Upper lobe of left lung (tissue), 6 donors: ENCODE data around the gene OXNAD1. TPM values are rescaled to one million over a fixed set of nuclear protein-coding genes. Genes with fewer than 3 reads are reported as not detected.
A peak's percentile ranks its signal among the peaks of the same experiment; 100 is the strongest.

ENCODE experiments used
- ATAC-seq, 2 donors: fragments of 200-7000 bp; cut with Tn5 transposase; one replicate each; pipeline ENCODE4 v1.9.1; 2022; ENCODE audit warnings: mild to moderate bottlenecking in 2 of 2, moderate library complexity in 2 of 2; ENCODE audit not compliant: low FRiP score in 2 of 2
- DNase-seq, 2 donors: peaks; one replicate each; pipeline ENCODE4 v3.0.0-alpha.2; 2019 to 2020
- H3K27ac ChIP-seq, 4 donors: fragments of 200-600 bp; sonication (generic); one replicate each; pipeline ENCODE4 v1.5.1; 2016 to 2019
- H3K27me3 ChIP-seq, 4 donors: fragments of 200-600 bp; sonication (generic); one replicate each; pipeline ENCODE4 v1.5.1; 2017 to 2019
- H3K36me3 ChIP-seq, 4 donors: fragments of 200-600 bp; sonication (generic); one replicate each; pipeline ENCODE4 v1.5.1; 2016 to 2019
- H3K4me1 ChIP-seq, 4 donors: fragments of 200-600 bp; sonication (generic); one replicate each; pipeline ENCODE4 v1.5.1; 2018 to 2019
- H3K4me3 ChIP-seq, 4 donors: fragments of 200-600 bp; sonication (generic); one replicate each; pipeline ENCODE4 v1.5.1; 2017 to 2019; ENCODE audit warnings: mild to moderate bottlenecking in 2 of 4, moderate library complexity in 1 of 4
- H3K9me3 ChIP-seq, 4 donors: fragments of 200-600 bp; sonication (generic); one replicate each; pipeline ENCODE4 v1.5.1; 2018 to 2019
- EP300 ChIP-seq, 4 donors: sonication (generic); formaldehyde crosslinking; IDR thresholded peaks; one replicate each; pipeline ENCODE4 v1.5.1; 2017; ENCODE audit warnings: antibody characterized with exemption in 4 of 4, control low read depth in 2 of 4
- POLR2A ChIP-seq, 4 donors: fragments of 450-650 bp; IDR thresholded peaks; one replicate each; pipeline ENCODE4 v1.5.1; 2016 to 2017; ENCODE audit warnings: antibody characterized with exemption in 4 of 4, mild to moderate bottlenecking in 2 of 4
- POLR2AphosphoS5 ChIP-seq, 2 donors: sonication (generic); formaldehyde crosslinking; IDR thresholded peaks; one replicate each; pipeline ENCODE4 v1.5.1; 2017; ENCODE audit warnings: antibody characterized with exemption in 2 of 2
- WGBS, 2 donors: methylation state at CpG; one replicate each; pipeline ENCODE4 v1.1.5; 2017 to 2018; 5-methylcytosine and 5-hydroxymethylcytosine counted together
- total RNA-seq, 6 donors: library from RNA; depleted of rRNA in 4 of 6; stranded (reverse); fragments of >200 nt in 4 of 6; gene quantifications; one replicate each; pipeline versions ENCODE4 v1.1.0 to v1.2.1, GENCODE V29; 2016 to 2021
- TF ChIP-seq, protein P1 (sequence below), 6 experiments: fragments of 450-650 bp in 4 of 6; fragments of 200-600 bp in 2 of 6; sonication (generic) in 2 of 6; IDR thresholded peaks; one replicate each; pipeline ENCODE4 v1.5.1; 2016 to 2019; ENCODE audit warnings: antibody characterized with exemption in 6 of 6
- donor health status: DM: no; HTN: no; CAD: no; lungs with moderate emphysema.
- donor health status: DM: no; HTN: yes; CAD: no; lungs with severe emphysema.

The OXNAD1 gene
- total RNA-seq, 6 donors from 2014 or later, result 7.2 to 20.9 (median 11.0) TPM

- Histone ChIP-seq H3K4me1 (peaks cover 7 to 27% (median 10%) of the 10 kb centered on the region in 4 donors), H3K36me3 (no peaks in the 10 kb centered on the region), H3K4me3 (no peak overlapping the region), H3K27ac (no peak overlapping the region), H3K27me3 (no peaks in the 10 kb centered on the region), H3K9me3 (no peaks in the 10 kb centered on the region)
- ATAC-seq (no peak), DNase-seq (no peak)
- TF ChIP-seq POLR2AphosphoS5 (IDR thresholded peaks at IDR 0.05) (peak; percentile 46 to 63), EP300 (IDR thresholded peaks at IDR 0.05) (peak in 1 of 4 donors; percentile 3)
- TF ChIP-seq, protein P1, sequence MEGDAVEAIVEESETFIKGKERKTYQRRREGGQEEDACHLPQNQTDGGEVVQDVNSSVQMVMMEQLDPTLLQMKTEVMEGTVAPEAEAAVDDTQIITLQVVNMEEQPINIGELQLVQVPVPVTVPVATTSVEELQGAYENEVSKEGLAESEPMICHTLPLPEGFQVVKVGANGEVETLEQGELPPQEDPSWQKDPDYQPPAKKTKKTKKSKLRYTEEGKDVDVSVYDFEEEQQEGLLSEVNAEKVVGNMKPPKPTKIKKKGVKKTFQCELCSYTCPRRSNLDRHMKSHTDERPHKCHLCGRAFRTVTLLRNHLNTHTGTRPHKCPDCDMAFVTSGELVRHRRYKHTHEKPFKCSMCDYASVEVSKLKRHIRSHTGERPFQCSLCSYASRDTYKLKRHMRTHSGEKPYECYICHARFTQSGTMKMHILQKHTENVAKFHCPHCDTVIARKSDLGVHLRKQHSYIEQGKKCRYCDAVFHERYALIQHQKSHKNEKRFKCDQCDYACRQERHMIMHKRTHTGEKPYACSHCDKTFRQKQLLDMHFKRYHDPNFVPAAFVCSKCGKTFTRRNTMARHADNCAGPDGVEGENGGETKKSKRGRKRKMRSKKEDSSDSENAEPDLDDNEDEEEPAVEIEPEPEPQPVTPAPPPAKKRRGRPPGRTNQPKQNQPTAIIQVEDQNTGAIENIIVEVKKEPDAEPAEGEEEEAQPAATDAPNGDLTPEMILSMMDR (IDR thresholded peaks at IDR 0.05), result no peak
- 50 to 52% methylated on average over 9 of the region's 9 CpGs for WGBS, 2 donors
Measured at GRCh38 chr3:16243706-16244490, 21.1 kb upstream of the OXNAD1 start.

DNA sequence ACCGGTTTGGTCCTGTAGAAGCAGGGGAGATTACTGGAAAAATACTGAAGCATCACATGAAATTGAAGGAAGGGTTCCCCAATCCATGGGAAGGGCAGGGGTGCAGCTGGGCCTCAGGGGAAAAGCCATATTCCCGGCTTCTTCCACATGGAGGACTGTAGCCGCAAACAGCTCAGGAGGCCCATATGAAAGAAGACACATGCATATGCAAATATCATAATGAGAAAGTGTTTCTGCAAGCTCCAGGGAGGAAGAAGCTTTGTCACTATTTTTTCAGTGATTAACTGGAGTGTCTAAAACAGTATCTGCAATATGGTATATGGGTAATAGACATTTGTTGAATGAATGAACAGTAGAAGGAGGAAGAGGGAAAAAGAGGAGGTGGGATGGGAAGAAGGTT, 19.4 kb upstream of the OXNAD1 start:
- ATAC-seq (no peak), DNase-seq (no peak)
- Histone ChIP-seq H3K27ac (no peak overlapping the region), H3K27me3 (no peaks in the 10 kb centered on the region), H3K9me3 (no peaks in the 10 kb centered on the region), H3K36me3 (no peaks in the 10 kb centered on the region), H3K4me3 (no peak overlapping the region), H3K4me1 (peaks cover 4 to 19% (median 7%) of the 10 kb centered on the region in 4 donors)
- WGBS, 2 donors, result 91 to 98% methylated on average over 3 of the region's 3 CpGs
- TF ChIP-seq EP300 (IDR thresholded peaks at IDR 0.05) (no peak), POLR2AphosphoS5 (IDR thresholded peaks at IDR 0.05) (no peak), POLR2A (IDR thresholded peaks at IDR 0.05) (no peak)
- TF ChIP-seq, protein P1 (IDR thresholded peaks at IDR 0.05), result no peak

- WGBS, 2 donors, result 23 to 31% methylated on average over 15 to 17 of the region's 17 CpGs
- DNase-seq (peak in 1 of 2 donors; percentile 83), ATAC-seq (peak; percentile 85 to 90)
- no peaks in the 10 kb centered on the region for H3K9me3 ChIP-seq
- H3K4me3 ChIP-seq, result no peak overlapping the region
- H3K4me1 ChIP-seq, result peaks cover 4 to 17% (median 7%) of the 10 kb centered on the region in 4 donors
- no peaks in the 10 kb centered on the region for H3K27me3 ChIP-seq
- no peaks in the 10 kb centered on the region for H3K36me3 ChIP-seq
- H3K27ac ChIP-seq, result no peak overlapping the region
- TF ChIP-seq, protein P1 (IDR thresholded peaks at IDR 0.05), result peak; percentile 80 to 90 (median 84)
- no peak for TF ChIP-seq POLR2A (IDR thresholded peaks at IDR 0.05)
- TF ChIP-seq EP300 (IDR thresholded peaks at IDR 0.05), result no peak
- peak in 1 of 2 donors; percentile 29 for TF ChIP-seq POLR2AphosphoS5 (IDR thresholded peaks at IDR 0.05)
Measured at GRCh38 chr3:16247282-16248061, 17.5 kb upstream of the OXNAD1 start.

- Histone ChIP-seq H3K9me3 (no peaks in the 10 kb centered on the region), H3K4me3 (no peak overlapping the region), H3K27me3 (no peaks in the 10 kb centered on the region), H3K36me3 (no peaks in the 10 kb centered on the region), H3K27ac (no peak overlapping the region), H3K4me1 (peaks cover 8 to 24% (median 12%) of the 10 kb centered on the region in 4 donors)
- TF ChIP-seq EP300 (IDR thresholded peaks at IDR 0.05) (no peak), POLR2A (IDR thresholded peaks at IDR 0.05) (no peak), POLR2AphosphoS5 (IDR thresholded peaks at IDR 0.05) (no peak)
- TF ChIP-seq, protein P1 (IDR thresholded peaks at IDR 0.05), result no peak
- WGBS, 2 donors, result 83 to 88% methylated on average over 3 to 5 of the region's 5 CpGs
- no peak for DNase-seq
- ATAC-seq, result no peak
Measured at GRCh38 chr3:16248556-16248955, 16.5 kb upstream of the OXNAD1 start.
